AG10803 (cell line): ENCODE data around the gene BPIFB3.

ENCODE experiments used
- DNase-seq: peaks from one replicate; pipeline ENCODE4 v3.0.0; 2010; ENCODE audit warnings: low read depth
- H3K4me3 ChIP-seq: 2 replicates; pipeline ENCODE4 v1.5.1; 2011; ENCODE audit warnings: mild to moderate bottlenecking, low read length, control low read depth
- TF ChIP-seq, protein P1 (sequence below): conservative IDR thresholded peaks from 2 replicates; pipeline ENCODE4 v1.5.1; 2011; ENCODE audit warnings: mild to moderate bottlenecking, low read length, control low read depth, inconsistent platforms

The BPIFB3 gene

DNA sequence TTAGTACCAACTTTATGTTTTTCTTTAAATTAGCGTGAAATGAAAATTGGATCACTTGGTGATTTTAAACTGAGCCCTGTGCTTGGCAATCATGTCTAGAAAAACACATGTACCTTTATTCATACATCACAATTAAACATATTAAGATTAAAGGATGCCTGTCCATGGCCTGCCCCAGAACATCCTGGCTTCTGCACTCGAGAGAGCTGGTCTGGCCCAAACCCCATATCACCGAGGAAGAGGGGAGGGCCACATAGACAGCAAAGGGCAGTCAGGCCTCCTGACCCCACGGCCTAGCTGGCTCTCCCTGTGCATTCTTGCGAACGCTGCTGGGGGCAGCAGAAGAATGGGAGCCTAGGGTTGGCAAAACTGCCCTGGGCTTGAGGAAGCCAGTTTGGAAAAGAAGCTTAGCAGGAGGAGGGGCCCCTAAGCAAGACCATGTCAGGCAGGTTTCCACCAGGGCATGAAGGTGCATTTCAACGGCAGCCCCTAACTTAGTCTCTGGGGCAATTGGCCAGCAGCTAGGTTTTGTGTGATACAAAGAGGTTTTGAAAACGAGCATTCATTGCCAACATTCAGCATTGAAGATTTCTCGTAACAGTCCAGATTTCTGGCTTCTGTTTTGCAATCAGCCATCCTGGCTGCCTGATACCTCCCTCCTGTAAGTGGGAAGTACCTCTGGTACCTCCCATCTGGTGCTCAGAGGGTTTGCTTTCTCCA lies 8.6 kb downstream of the BPIFB3 start:
- no peak overlapping the region for H3K4me3 ChIP-seq
- TF ChIP-seq, protein P1, sequence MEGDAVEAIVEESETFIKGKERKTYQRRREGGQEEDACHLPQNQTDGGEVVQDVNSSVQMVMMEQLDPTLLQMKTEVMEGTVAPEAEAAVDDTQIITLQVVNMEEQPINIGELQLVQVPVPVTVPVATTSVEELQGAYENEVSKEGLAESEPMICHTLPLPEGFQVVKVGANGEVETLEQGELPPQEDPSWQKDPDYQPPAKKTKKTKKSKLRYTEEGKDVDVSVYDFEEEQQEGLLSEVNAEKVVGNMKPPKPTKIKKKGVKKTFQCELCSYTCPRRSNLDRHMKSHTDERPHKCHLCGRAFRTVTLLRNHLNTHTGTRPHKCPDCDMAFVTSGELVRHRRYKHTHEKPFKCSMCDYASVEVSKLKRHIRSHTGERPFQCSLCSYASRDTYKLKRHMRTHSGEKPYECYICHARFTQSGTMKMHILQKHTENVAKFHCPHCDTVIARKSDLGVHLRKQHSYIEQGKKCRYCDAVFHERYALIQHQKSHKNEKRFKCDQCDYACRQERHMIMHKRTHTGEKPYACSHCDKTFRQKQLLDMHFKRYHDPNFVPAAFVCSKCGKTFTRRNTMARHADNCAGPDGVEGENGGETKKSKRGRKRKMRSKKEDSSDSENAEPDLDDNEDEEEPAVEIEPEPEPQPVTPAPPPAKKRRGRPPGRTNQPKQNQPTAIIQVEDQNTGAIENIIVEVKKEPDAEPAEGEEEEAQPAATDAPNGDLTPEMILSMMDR = no peak
- DNase-seq = no peak

DNA sequence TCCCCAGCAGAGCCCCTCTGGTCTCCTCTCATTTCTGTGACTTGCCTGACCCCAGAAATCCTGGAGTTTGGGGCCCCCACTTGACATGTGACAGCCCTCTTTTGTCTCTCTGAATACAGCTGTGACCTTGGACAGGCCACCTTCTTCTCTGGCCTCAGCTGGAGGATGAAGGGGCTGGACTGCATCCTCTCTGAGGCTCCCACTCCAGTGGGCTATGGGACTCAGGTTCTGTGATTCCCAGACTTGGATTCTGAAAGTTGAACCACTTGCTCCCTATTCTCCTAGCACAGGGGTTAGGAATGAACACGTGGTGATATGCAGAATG lies 9.1 kb downstream of the BPIFB3 start:
- H3K4me3 ChIP-seq = no peak overlapping the region
- DNase-seq = no peak
- TF ChIP-seq, protein P1 = no peak

DNA sequence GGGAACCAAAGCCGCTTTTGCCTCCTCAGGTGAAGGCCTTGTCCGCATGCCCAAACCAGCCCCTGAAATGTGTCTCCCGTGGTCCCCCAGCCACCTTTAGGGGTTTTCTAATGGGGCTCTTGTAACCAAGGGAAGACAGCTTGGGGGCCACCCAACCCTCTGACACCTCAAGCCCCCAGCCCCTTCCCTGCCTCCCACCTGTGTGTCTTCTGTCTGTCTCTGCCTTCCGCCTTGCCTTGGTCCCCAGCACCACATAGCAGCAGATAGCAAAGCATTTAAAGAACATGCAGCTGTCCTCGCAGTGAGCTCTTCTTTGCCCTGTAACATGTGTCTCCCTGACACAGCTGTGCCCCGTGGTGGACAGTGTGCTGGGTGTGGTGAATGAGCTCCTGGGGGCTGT lies 9.6 kb downstream of the BPIFB3 start:
- no peak overlapping the region for H3K4me3 ChIP-seq
- TF ChIP-seq, protein P1 = no peak
- DNase-seq = no peak

DNA sequence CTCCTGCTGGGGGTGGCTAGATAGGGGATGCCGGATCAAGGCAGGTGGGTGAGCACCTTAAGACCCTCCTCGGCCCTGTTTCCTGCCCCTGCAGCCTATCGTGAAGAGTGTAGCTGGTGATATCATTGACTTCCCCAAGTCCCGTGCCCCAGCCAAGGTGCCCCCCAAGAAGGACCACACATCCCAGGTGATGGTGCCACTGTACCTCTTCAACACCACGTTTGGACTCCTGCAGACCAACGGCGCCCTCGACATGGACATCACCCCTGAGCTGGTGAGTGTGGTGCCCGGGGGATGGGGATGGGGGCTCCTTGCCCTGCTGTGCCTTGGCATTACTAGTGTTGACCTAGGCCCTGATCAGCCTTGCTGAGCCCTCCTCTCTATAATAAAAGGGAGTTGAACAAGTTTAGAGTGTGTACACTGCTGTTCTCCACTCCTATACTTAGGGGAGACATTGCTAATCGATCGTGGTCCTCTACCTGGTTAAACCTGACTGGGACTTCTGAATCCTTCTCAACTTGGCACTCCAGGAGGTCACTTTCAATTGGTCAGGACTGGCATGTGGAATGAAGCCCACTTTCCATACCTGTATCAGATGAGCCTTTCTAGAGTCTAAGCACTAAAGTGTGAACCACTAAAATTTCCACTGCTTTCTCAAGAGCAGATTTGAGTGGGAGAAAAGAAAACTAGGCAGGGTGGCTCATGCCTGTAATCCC lies 11.0 kb downstream of the BPIFB3 start:
- TF ChIP-seq, protein P1 = no peak
- H3K4me3 ChIP-seq = no peak overlapping the region
- no peak for DNase-seq

DNA sequence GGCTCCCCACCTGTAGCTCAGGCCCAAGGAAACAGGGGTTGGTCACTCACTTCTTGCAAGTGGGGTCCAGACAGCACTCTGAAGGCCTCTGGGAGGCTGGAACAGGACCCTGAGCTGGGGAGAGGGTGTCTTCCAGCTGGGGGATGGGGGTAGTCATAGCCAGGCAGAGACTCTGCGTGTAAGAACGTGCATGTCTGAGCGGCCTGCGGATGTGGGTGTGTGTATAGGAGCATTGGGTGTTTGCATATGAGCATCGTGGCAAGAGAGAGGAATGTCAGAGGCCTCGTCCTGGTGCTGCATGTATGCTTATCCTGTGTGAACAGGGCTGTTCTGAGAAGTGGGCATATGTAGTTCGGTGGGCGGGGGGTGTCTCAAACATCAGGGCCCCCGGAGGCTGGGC lies 12.1 kb downstream of the BPIFB3 start:
- TF ChIP-seq, protein P1 = no peak
- H3K4me3 ChIP-seq = no peak overlapping the region
- no peak for DNase-seq

DNA sequence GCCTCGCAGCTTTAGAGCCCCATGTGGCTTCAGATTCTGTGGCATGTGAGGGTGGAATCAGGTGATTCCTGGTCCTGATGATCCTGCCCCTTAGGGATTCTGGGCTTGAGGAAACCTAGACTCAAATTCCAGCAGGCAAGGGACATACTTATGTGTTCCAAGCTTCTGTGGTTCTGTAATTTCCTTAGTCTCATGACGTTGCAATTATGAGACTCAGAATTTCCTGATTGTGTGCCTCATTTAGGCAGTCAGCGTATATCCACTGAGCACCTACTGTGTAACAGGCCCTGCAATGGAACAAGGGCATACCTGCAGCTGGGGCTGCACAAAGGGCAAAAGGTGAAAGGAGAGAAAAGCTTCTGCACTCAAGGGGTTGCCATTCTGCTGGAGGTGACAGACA lies 14.1 kb downstream of the BPIFB3 start:
- TF ChIP-seq, protein P1 = no peak
- no peak for DNase-seq
- no peak overlapping the region for H3K4me3 ChIP-seq
